ENCODE measurements around the gene RAPGEF1.

The RAPGEF1 gene

GRCh38 chr9:131616983-131617604, 122.8 kb downstream of the RAPGEF1 start:
- no peaks in the 10 kb centered on the region for H3K27me3 ChIP-seq (ENCODE audit: low read depth, low read length)
- peaks cover 31 to 55% of the 10 kb centered on the region in 2 donors for H3K36me3 ChIP-seq (ENCODE audit: control insufficient read depth in 1 of 2, insufficient read depth in 2 of 2, low read length in 2 of 2)
- H3K9me3 ChIP-seq (ENCODE audit: control insufficient read depth in 1 of 2, low read length in 2 of 2) = no peaks in the 10 kb centered on the region
- no peak overlapping the region for H3K27ac ChIP-seq (ENCODE audit: low read length)
- no peaks in the 10 kb centered on the region for H3K4me1 ChIP-seq (ENCODE audit: control insufficient read depth in 1 of 2, insufficient read depth in 2 of 2, low read length in 2 of 2)
- H3K4me3 ChIP-seq (ENCODE audit: low read depth in 1 of 2, low read length in 2 of 2) = no peak overlapping the region

- Histone ChIP-seq H3K36me3 (ENCODE audit: control insufficient read depth in 1 of 2, insufficient read depth in 2 of 2, low read length in 2 of 2) (peaks cover 10 to 30% of the 10 kb centered on the region in 2 donors), H3K27me3 (ENCODE audit: low read depth, low read length) (no peaks in the 10 kb centered on the region)
Observed at GRCh38 chr9:131614340-131614915, 125.4 kb downstream of the RAPGEF1 start.

GRCh38 chr9:131613921-131614320, 126.0 kb downstream of the RAPGEF1 start:
- Histone ChIP-seq H3K4me3 (ENCODE audit: low read depth in 1 of 2, low read length in 2 of 2) (no peak overlapping the region), H3K27me3 (ENCODE audit: low read depth, low read length) (no peaks in the 10 kb centered on the region), H3K4me1 (ENCODE audit: control insufficient read depth in 1 of 2, insufficient read depth in 2 of 2, low read length in 2 of 2) (peaks cover 6 to 22% of the 10 kb centered on the region in 2 donors), H3K9me3 (ENCODE audit: control insufficient read depth in 1 of 2, low read length in 2 of 2) (no peaks in the 10 kb centered on the region), H3K27ac (ENCODE audit: low read length) (no peak overlapping the region), H3K36me3 (ENCODE audit: control insufficient read depth in 1 of 2, insufficient read depth in 2 of 2, low read length in 2 of 2) (peaks cover 6 to 27% of the 10 kb centered on the region in 2 donors)

More at GRCh38 chr9:131614340-131614915, 125.4 kb downstream of the RAPGEF1 start:
- no peak overlapping the region for H3K27ac ChIP-seq (ENCODE audit: low read length)
- no peak overlapping the region for H3K4me3 ChIP-seq (ENCODE audit: low read depth in 1 of 2, low read length in 2 of 2)
- H3K9me3 ChIP-seq (ENCODE audit: control insufficient read depth in 1 of 2, low read length in 2 of 2) = no peaks in the 10 kb centered on the region
- peaks cover under 1 to 17% of the 10 kb centered on the region in 2 donors for H3K4me1 ChIP-seq (ENCODE audit: control insufficient read depth in 1 of 2, insufficient read depth in 2 of 2, low read length in 2 of 2)

- Histone ChIP-seq H3K36me3 (ENCODE audit: control insufficient read depth in 1 of 2, insufficient read depth in 2 of 2, low read length in 2 of 2) (peaks cover 4 to 23% of the 10 kb centered on the region in 2 donors), H3K9me3 (ENCODE audit: control insufficient read depth in 1 of 2, low read length in 2 of 2) (no peaks in the 10 kb centered on the region), H3K27ac (ENCODE audit: low read length) (no peak overlapping the region), H3K4me3 (ENCODE audit: low read depth in 1 of 2, low read length in 2 of 2) (no peak overlapping the region), H3K4me1 (ENCODE audit: control insufficient read depth in 1 of 2, insufficient read depth in 2 of 2, low read length in 2 of 2) (peaks cover 17 to 30% of the 10 kb centered on the region in 2 donors), H3K27me3 (ENCODE audit: low read depth, low read length) (no peaks in the 10 kb centered on the region)
Observed at GRCh38 chr9:131612851-131613250, 127.0 kb downstream of the RAPGEF1 start.

- no peaks in the 10 kb centered on the region for H3K9me3 ChIP-seq (ENCODE audit: control insufficient read depth in 1 of 2, low read length in 2 of 2)
- H3K27me3 ChIP-seq (ENCODE audit: low read depth, low read length) = no peaks in the 10 kb centered on the region
- no peak overlapping the region for H3K4me3 ChIP-seq (ENCODE audit: low read depth in 1 of 2, low read length in 2 of 2)
- H3K27ac ChIP-seq (ENCODE audit: low read length) = no peak overlapping the region
- peaks cover 22 to 34% of the 10 kb centered on the region in 2 donors for H3K4me1 ChIP-seq (ENCODE audit: control insufficient read depth in 1 of 2, insufficient read depth in 2 of 2, low read length in 2 of 2)
- H3K36me3 ChIP-seq (ENCODE audit: control insufficient read depth in 1 of 2, insufficient read depth in 2 of 2, low read length in 2 of 2) = peaks cover 3 to 22% of the 10 kb centered on the region in 2 donors
Observed at GRCh38 chr9:131611586-131612315, 128.1 kb downstream of the RAPGEF1 start.

GRCh38 chr9:131610231-131610761, 129.6 kb downstream of the RAPGEF1 start:
- Histone ChIP-seq H3K9me3 (ENCODE audit: control insufficient read depth in 1 of 2, low read length in 2 of 2) (no peaks in the 10 kb centered on the region), H3K4me1 (ENCODE audit: control insufficient read depth in 1 of 2, insufficient read depth in 2 of 2, low read length in 2 of 2) (peaks cover 22 to 34% of the 10 kb centered on the region in 2 donors), H3K27ac (ENCODE audit: low read length) (peak overlapping the region; percentile 63), H3K4me3 (ENCODE audit: low read depth in 1 of 2, low read length in 2 of 2) (no peak overlapping the region), H3K36me3 (ENCODE audit: control insufficient read depth in 1 of 2, insufficient read depth in 2 of 2, low read length in 2 of 2) (peaks cover 2 to 17% of the 10 kb centered on the region in 2 donors), H3K27me3 (ENCODE audit: low read depth, low read length) (no peaks in the 10 kb centered on the region)

- no peaks in the 10 kb centered on the region for H3K27me3 ChIP-seq (ENCODE audit: low read depth, low read length)
- H3K27ac ChIP-seq (ENCODE audit: low read length) = peak overlapping the region; percentile 78
- H3K9me3 ChIP-seq (ENCODE audit: control insufficient read depth in 1 of 2, low read length in 2 of 2) = no peaks in the 10 kb centered on the region
- peaks cover 22 to 34% of the 10 kb centered on the region in 2 donors for H3K4me1 ChIP-seq (ENCODE audit: control insufficient read depth in 1 of 2, insufficient read depth in 2 of 2, low read length in 2 of 2)
- H3K36me3 ChIP-seq (ENCODE audit: control insufficient read depth in 1 of 2, insufficient read depth in 2 of 2, low read length in 2 of 2) = peaks cover 12 to 24% of the 10 kb centered on the region in 2 donors
- peak overlapping the region in 1 of 2 donors; percentile 40 for H3K4me3 ChIP-seq (ENCODE audit: low read depth in 1 of 2, low read length in 2 of 2)
Observed at GRCh38 chr9:131609099-131609830, 130.6 kb downstream of the RAPGEF1 start.

GRCh38 chr9:131608493-131609037, 131.3 kb downstream of the RAPGEF1 start:
- H3K27ac ChIP-seq (ENCODE audit: low read length) = peak overlapping the region; percentile 78
- peak overlapping the region in 1 of 2 donors; percentile 40 for H3K4me3 ChIP-seq (ENCODE audit: low read depth in 1 of 2, low read length in 2 of 2)
- H3K36me3 ChIP-seq (ENCODE audit: control insufficient read depth in 1 of 2, insufficient read depth in 2 of 2, low read length in 2 of 2) = peaks cover 17 to 28% of the 10 kb centered on the region in 2 donors
- H3K27me3 ChIP-seq (ENCODE audit: low read depth, low read length) = no peaks in the 10 kb centered on the region
- H3K4me1 ChIP-seq (ENCODE audit: control insufficient read depth in 1 of 2, insufficient read depth in 2 of 2, low read length in 2 of 2) = peaks cover 22 to 34% of the 10 kb centered on the region in 2 donors
- no peaks in the 10 kb centered on the region for H3K9me3 ChIP-seq (ENCODE audit: control insufficient read depth in 1 of 2, low read length in 2 of 2)

- Histone ChIP-seq H3K27me3 (ENCODE audit: low read depth, low read length) (no peaks in the 10 kb centered on the region), H3K27ac (ENCODE audit: low read length) (peak overlapping the region; percentile 78), H3K4me3 (ENCODE audit: low read depth in 1 of 2, low read length in 2 of 2) (no peak overlapping the region), H3K4me1 (ENCODE audit: control insufficient read depth in 1 of 2, insufficient read depth in 2 of 2, low read length in 2 of 2) (peaks cover 22 to 34% of the 10 kb centered on the region in 2 donors), H3K36me3 (ENCODE audit: control insufficient read depth in 1 of 2, insufficient read depth in 2 of 2, low read length in 2 of 2) (peaks cover 20 to 29% of the 10 kb centered on the region in 2 donors), H3K9me3 (ENCODE audit: control insufficient read depth in 1 of 2, low read length in 2 of 2) (no peaks in the 10 kb centered on the region)
Observed at GRCh38 chr9:131607591-131607990, 132.3 kb downstream of the RAPGEF1 start.

- Histone ChIP-seq H3K27me3 (ENCODE audit: low read depth, low read length) (no peaks in the 10 kb centered on the region), H3K4me1 (ENCODE audit: control insufficient read depth in 1 of 2, insufficient read depth in 2 of 2, low read length in 2 of 2) (peaks cover 22 to 34% of the 10 kb centered on the region in 2 donors), H3K27ac (ENCODE audit: low read length) (no peak overlapping the region), H3K9me3 (ENCODE audit: control insufficient read depth in 1 of 2, low read length in 2 of 2) (no peaks in the 10 kb centered on the region), H3K4me3 (ENCODE audit: low read depth in 1 of 2, low read length in 2 of 2) (no peak overlapping the region), H3K36me3 (ENCODE audit: control insufficient read depth in 1 of 2, insufficient read depth in 2 of 2, low read length in 2 of 2) (peaks cover 24 to 29% of the 10 kb centered on the region in 2 donors)
Observed at GRCh38 chr9:131606896-131607567, 132.8 kb downstream of the RAPGEF1 start.
